Anterior cingulate cortex (tissue), 58 donors: ENCODE results near the gene RNF26.
A peak's percentile ranks its signal among the peaks of the same experiment; 100 is the strongest.

Experiments used
- DNase-seq, 58 donors: peaks; one replicate each; lab custom pipeline; 2025; lab: John Stamatoyannopoulos, UW

The RNF26 gene

DNA sequence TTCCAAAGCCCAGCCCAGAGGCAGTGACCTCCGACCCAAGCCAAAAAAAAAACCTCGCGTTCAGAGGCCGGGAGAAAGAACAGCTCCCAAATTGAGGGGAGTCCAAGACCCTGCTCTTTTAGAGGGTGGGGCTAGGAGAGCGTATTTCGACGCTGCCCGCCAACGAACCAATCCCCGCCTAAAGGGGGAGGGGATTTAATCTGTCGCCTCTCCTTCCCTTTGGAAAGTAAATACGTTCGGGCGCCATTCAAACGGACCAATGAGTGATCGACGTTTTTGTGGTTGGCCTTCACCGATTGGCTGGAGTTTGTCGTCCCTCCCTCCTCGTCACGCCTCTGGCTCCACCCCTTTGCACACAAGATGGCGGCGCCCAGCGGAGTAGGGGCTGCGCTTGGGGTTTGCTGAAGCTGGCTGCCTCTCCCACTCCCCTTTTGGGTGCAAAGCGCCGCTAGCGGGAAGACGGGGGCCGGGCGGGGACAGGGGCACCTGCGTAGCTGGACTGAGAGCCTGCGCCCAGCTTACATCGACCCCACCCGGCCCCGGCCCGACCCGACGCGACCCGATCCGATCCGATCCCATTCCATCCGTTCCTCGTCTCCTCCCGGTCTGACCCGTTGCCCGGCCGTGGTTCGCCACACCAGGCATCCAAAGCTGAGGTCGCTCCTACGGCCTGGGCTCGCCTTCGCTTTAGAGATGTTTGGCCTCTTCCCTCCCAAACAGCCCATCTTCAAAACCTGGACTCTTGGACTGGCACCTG, at the start of gene RNF26:
RNF26 (plus strand) TSS at position 354 of the 757 bp plus-strand sequence. CDS start 596 bp downstream, outside the sequence.
- DNase-seq, result peak; percentile 68 to 98 (median 93)

GRCh38 chr11:119285431-119285830, 48.9 kb upstream of the RNF26 start:
- DNase-seq, result no peak

- no peak for DNase-seq
Measured at GRCh38 chr11:119288219-119288618, 46.1 kb upstream of the RNF26 start.

DNA sequence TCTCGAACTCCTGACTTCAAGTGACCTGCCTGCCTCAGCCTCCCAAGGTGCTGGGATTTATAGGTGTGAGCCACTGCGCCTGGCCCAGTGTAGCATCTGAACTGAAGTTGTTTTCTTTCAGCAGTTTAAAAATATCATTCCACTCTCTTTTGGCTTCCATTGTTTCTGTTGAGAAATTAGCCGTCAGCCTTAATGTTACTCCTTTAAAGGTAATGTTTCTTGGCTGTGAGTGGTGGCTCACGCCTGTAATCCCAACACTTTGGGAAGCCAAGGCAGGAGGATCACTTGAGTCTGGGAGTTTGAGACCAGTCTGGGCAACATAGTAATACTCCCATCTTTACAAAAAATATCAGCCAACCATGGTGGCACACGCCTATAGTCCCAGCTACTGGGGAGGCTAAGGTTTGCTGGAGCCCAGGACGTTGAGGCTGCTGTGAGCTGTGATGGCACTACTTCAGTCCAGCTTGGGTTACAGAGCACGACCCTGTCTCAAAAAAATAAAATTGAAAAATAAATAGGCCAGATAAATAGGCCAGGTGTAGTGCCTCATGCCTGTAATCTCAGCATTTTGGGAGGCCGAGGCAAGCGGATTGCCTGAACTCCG, 43.3 kb upstream of the RNF26 start:
- DNase-seq, result no peak

- no peak for DNase-seq
Measured at GRCh38 chr11:119293461-119293860, 40.9 kb upstream of the RNF26 start.

- no peak for DNase-seq
Measured at GRCh38 chr11:119295178-119295577, 39.1 kb upstream of the RNF26 start.

GRCh38 chr11:119297938-119298337, 36.4 kb upstream of the RNF26 start:
- DNase-seq, result no peak

DNA sequence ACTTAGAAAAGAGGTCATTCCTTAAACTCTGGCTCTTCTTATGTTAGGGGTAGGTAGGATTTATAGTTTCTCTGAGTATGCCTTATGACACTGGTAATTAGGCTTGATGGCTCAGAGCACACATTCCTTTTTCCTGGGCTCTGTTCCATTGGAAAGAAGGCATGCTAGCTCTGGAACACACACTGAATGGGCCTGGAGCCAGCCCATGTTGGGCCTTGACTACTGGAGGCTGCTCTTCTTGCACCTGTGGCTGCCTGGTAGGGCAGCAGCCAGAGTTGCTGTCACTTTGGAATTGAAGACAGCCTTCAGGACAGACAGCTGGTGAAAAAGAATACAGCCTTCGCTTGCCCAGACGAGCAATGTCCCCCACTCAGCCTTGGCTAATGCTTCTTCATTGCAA, 35.6 kb upstream of the RNF26 start:
- no peak for DNase-seq

GRCh38 chr11:119299416-119299815, 34.9 kb upstream of the RNF26 start:
- DNase-seq, result no peak

GRCh38 chr11:119300198-119300964, 33.9 kb upstream of the RNF26 start:
- no peak for DNase-seq

DNA sequence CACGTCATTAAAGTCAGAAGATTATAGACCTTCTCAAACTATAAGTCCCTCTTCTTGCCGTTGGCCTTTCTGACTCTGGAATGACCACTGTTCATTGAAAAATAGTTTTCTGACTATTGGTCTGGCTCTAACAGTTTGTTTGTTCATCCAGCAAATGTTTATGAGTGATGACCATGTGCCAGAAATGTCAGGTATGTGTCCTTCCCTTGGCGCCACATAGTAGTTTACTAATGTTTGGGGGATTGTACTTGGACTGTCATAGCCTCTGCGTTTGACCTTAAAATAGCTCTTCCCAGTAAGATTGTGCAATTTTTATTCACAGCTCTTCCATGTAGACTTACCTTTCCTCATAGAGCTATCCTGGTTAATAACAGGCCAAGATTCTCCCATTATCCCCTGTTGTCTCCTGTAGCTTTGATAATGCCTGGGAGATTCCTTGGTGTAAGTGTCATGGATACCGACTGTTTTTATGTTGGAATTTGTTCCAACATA, 31.1 kb upstream of the RNF26 start:
- no peak for DNase-seq

GRCh38 chr11:119305556-119306372, 28.6 kb upstream of the RNF26 start:
- no peak for DNase-seq

- no peak for DNase-seq
Measured at GRCh38 chr11:119306373-119306890, 27.9 kb upstream of the RNF26 start.

DNA sequence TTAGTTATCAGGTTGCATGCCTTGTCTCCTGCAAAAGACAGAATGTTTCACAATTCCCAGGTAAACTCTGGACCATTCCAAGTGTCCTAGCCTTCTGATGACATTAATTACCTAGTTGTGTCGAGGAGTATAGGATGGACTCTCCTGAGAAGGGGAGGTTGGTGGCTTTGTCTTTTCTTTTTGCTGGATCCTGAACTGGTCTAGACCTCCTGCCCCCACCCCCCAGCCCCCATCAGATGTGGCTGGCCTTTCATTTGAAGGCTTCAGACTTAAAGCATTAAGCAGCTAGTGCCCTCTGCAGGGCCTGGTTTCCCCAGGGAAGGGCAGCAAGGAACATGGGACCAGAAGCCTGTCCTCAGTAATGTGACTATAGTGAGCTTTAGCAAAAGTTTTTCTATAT, 27.1 kb upstream of the RNF26 start:
- peak in 2 of 58 donors; percentile 4 to 9 for DNase-seq

DNA sequence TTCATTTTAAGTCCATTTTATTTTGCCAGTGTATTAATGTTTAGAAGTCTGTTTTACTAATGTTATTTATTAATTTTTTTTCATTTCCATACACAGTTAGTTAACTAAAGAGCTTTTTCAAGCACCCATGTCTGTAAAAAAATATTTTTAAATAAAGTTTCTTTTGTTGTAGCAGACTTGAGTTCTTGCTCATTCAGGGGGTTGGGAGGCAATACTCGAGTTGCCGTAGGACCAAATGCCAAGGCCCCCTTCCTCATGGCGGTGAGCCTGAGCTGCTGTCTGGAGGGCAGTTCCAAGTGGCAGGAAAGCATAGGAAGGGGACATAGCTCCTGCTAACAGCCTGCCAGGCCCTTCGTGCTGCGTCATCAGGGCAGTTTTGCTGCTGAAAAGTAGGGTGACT, 26.4 kb upstream of the RNF26 start:
- no peak for DNase-seq

- no peak for DNase-seq
Measured at GRCh38 chr11:119309411-119309810, 24.9 kb upstream of the RNF26 start.

DNA sequence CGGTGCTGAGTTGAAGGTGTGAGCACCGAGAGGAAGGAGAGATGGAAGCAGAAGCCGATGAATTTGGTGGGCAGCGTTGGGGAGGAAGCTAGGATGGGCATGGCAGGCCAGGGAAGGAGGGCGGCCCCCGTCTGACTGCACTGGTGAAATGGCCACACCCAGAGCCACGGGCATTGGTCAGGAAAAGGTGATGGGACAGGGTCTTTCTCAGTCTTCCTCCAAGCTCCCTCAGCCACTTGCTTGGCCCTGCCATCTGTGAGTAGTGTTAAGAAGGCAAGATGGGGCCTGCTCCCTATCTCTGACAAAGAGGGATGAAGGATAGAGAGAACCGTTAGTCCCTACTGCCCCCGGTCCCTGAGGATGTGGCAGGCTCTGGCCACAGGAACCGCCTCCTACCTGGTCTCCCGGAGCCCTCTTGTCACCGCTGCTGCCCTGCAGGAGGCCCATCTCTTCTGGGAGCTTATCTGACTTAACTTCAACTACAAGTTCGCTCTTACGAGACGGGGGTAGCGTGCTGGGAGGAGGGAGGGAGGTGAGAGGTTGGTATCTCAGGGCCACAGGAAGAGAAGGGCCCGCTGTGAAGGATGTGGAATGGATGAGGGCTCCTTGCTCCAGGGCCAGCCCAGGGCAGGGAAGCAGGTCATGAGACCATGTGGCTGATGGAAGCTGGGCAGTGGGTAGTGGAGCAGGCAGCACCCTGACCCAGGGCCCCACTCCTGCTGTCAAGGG, 24.2 kb upstream of the RNF26 start:
- DNase-seq, result no peak

DNA sequence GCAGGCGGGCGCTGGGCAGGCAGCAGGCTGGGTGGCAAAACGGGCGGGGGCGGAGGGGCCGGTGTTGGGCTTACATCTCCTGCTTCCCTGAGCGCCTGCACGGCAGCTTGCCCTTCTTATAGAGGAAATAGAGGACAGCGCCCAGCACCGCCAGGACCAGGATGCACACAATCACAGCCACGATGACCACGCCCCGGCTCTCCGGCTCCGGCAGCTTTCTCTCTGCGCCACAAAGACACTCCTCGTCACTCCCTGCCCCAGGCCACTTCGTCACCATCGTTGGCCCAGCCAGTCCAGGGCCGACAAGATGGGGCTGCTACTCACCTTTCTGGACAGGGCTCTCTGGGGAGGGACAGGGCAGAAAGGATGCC, 23.7 kb upstream of the RNF26 start:
- no peak for DNase-seq

DNA sequence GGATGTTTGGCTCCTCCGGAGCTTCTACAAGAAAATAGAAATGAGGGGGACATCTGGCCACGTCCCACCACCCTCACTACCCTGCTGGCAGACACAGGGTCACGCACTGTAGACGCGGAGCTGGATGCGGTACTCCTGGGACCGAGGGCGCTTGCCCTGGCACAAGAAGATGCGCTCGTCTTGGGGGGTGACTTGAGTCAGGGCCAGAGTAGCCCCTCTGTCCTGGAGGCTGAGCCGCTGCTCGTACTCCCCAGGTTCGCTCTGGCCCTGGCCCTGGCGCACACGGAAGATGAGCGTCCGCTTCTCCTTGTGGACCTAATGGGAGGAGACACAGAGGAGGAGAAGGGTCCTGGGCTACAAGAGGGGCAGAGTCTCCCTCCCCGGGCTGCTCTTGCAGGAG, 19.6 kb upstream of the RNF26 start:
- no peak for DNase-seq
